M059J (cell line): ENCODE data around the gene KANSL2. TPM values are rescaled to one million over a fixed set of nuclear protein-coding genes. Genes with fewer than 3 reads are reported as not detected.

ENCODE experiments used
- total RNA-seq: library from RNA; depleted of rRNA; stranded (reverse); fragments of >200 nt; shearing (Covaris generic); gene quantifications from 2 replicates; pipeline ENCODE4 v1.2.3, GENCODE V29; 2014; rRNA removed

KANSL2 gene
- total RNA-seq, 1 experiment from 2014 or later, result 63.8 TPM

Other genes with a start within 250 kb of the KANSL2 start
- not detected in 2 replicates for gene ANP32D, start 209.7 kb downstream of the KANSL2 start, total RNA-seq
- gene C12orf54, start 199.7 kb downstream of the KANSL2 start, total RNA-seq, result not detected in 2 replicates
- not detected in 2 replicates for gene OR8S1, start 156.6 kb downstream of the KANSL2 start, total RNA-seq
- not detected in 2 replicates for gene LALBA, start 112.2 kb downstream of the KANSL2 start, total RNA-seq
- gene CCNT1, start 34.5 kb upstream of the KANSL2 start, total RNA-seq, result 17.0 and 33.2 TPM in 2 replicates
- gene ADCY6, start 106.9 kb upstream of the KANSL2 start, total RNA-seq, result 7.1 and 16.3 TPM in 2 replicates
- 7.6 and 15.8 TPM in 2 replicates for gene CACNB3, start 136.3 kb upstream of the KANSL2 start, total RNA-seq
- gene DDX23, start 169.9 kb upstream of the KANSL2 start, total RNA-seq, result 60.5 and 97.2 TPM in 2 replicates
- 0.20 TPM in 1 of 2 replicates, not detected in the other for gene RND1, start 183.6 kb upstream of the KANSL2 start, total RNA-seq
- gene FKBP11, start 243.3 kb upstream of the KANSL2 start, total RNA-seq, result 5.3 and 8.4 TPM in 2 replicates